Measurements from ENCODE around the gene WAPL. TPM values are rescaled to one million over a fixed set of nuclear protein-coding genes. Genes with fewer than 3 reads are reported as not detected.
"Not testable (repeated sequence)": the region's sequence is repeated elsewhere in the genome, so short reads cannot be mapped to it uniquely, and the experiment has no call there.

The WAPL gene
- total and polyA plus RNA-seq, 5 donors = 10.9 to 26.7 (median 22.0) TPM

DNA sequence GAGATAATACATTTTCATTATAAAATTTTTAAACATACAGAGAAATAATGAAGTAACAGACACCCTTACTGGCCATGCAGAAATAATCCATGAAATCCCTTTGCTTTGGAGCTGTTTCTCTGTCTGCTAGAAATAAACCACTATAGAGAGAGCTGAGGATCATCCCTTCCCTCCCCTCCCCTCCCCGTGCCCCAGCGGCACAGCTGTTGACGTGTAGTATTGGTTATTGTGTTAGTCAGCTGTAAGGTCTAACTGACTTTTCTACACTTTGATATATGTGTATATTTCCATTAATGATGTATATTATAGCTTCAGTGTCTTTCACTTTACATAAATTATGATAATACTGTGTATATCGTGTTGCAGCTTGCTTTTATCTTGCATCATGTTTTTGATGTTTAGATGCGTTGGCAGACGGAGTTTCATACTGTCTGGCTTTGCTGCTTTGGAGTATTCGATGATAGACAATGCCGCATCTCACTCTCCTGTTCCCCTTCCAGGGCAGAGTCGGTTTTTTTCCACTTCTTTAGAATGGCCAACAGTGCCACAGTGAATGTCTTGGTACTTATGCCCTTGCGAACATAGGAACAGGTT, 127.6 kb downstream of the WAPL start:
- H3K27me3 ChIP-seq (ENCODE audit: control insufficient read depth, insufficient read depth) = no peaks in the 10 kb centered on the region
- H3K27ac ChIP-seq (ENCODE audit: low read length) = no peak overlapping the region
- intact Hi-C loops (cut with DNase I) = no loop called here
- ATAC-seq = no peak
- H3K4me3 ChIP-seq (ENCODE audit: low read length) = no peak overlapping the region
- H3K9me3 ChIP-seq (ENCODE audit: control insufficient read depth, low read length) = no peaks in the 10 kb centered on the region
- 62% methylated on average over 10 of the region's 10 CpGs for WGBS
- DNase-seq = peak in 1 of 3 donors; percentile 10
- peaks cover 1% of the 10 kb centered on the region for H3K4me1 ChIP-seq (ENCODE audit: control insufficient read depth, insufficient read depth, low read length)

GRCh38 chr10:86393362-86393761, 128.2 kb downstream of the WAPL start:
- Histone ChIP-seq H3K4me1 (ENCODE audit: control insufficient read depth, insufficient read depth, low read length) (peaks cover 1% of the 10 kb centered on the region), H3K27ac (ENCODE audit: low read length) (no peak overlapping the region), H3K4me3 (ENCODE audit: low read length) (no peak overlapping the region), H3K27me3 (ENCODE audit: control insufficient read depth, insufficient read depth) (no peaks in the 10 kb centered on the region), H3K9me3 (ENCODE audit: control insufficient read depth, low read length) (no peaks in the 10 kb centered on the region)
- WGBS = 72% methylated on average over 9 of the region's 9 CpGs
- ATAC-seq = no peak
- intact Hi-C loops (cut with DNase I) = no loop called here
- DNase-seq = peak in 1 of 3 donors; percentile 24

GRCh38 chr10:86392723-86393094, 128.9 kb downstream of the WAPL start:
- H3K27ac ChIP-seq (ENCODE audit: low read length) = no peak overlapping the region
- peak in 1 of 3 donors; percentile 28 for DNase-seq
- H3K9me3 ChIP-seq (ENCODE audit: control insufficient read depth, low read length) = no peaks in the 10 kb centered on the region
- intact Hi-C loops (cut with DNase I) = no loop called here
- no peak overlapping the region for H3K4me3 ChIP-seq (ENCODE audit: low read length)
- no peak for ATAC-seq
- H3K27me3 ChIP-seq (ENCODE audit: control insufficient read depth, insufficient read depth) = no peaks in the 10 kb centered on the region
- whole genome bisulfite sequencing = 85% methylated on average over 7 of the region's 7 CpGs
- peaks cover 1% of the 10 kb centered on the region for H3K4me1 ChIP-seq (ENCODE audit: control insufficient read depth, insufficient read depth, low read length)

GRCh38 chr10:86391986-86392722, 129.4 kb downstream of the WAPL start:
- ATAC-seq (no peak), DNase-seq (no peak)
- 75% methylated on average over 12 of the region's 12 CpGs for WGBS
- no peaks in the 10 kb centered on the region for H3K9me3 ChIP-seq (ENCODE audit: control insufficient read depth, low read length)
- H3K27me3 ChIP-seq (ENCODE audit: control insufficient read depth, insufficient read depth) = no peaks in the 10 kb centered on the region
- H3K4me3 ChIP-seq (ENCODE audit: low read length) = no peak overlapping the region
- intact Hi-C loops (cut with DNase I) = no loop called here
- H3K27ac ChIP-seq (ENCODE audit: low read length) = no peak overlapping the region
- peaks cover 1% of the 10 kb centered on the region for H3K4me1 ChIP-seq (ENCODE audit: control insufficient read depth, insufficient read depth, low read length)

GRCh38 chr10:86391236-86391840, 130.3 kb downstream of the WAPL start:
- Histone ChIP-seq H3K4me1 (ENCODE audit: control insufficient read depth, insufficient read depth, low read length) (peaks cover 1% of the 10 kb centered on the region), H3K9me3 (ENCODE audit: control insufficient read depth, low read length) (no peaks in the 10 kb centered on the region), H3K27ac (ENCODE audit: low read length) (no peak overlapping the region), H3K4me3 (ENCODE audit: low read length) (no peak overlapping the region), H3K27me3 (ENCODE audit: control insufficient read depth, insufficient read depth) (no peaks in the 10 kb centered on the region)
- peak in 1 of 3 donors; percentile 14 for DNase-seq
- no peak for ATAC-seq
- intact Hi-C loops (cut with DNase I) = no loop called here
- WGBS = 81% methylated on average over 8 of the region's 8 CpGs

- no peak overlapping the region for H3K27ac ChIP-seq (ENCODE audit: low read length)
- DNase-seq (peak in 1 of 3 donors; percentile 20), ATAC-seq (no peak)
- H3K4me3 ChIP-seq (ENCODE audit: low read length) = no peak overlapping the region
- H3K27me3 ChIP-seq (ENCODE audit: control insufficient read depth, insufficient read depth) = no peaks in the 10 kb centered on the region
- 84% methylated on average over 14 of the region's 14 CpGs for WGBS
- intact Hi-C loops (cut with DNase I) = no loop called here
- H3K9me3 ChIP-seq (ENCODE audit: control insufficient read depth, low read length) = no peaks in the 10 kb centered on the region
- H3K4me1 ChIP-seq (ENCODE audit: control insufficient read depth, insufficient read depth, low read length) = peaks cover 1% of the 10 kb centered on the region
Observed at GRCh38 chr10:86390337-86391120, 131.1 kb downstream of the WAPL start.

GRCh38 chr10:86389441-86390193, 132.0 kb downstream of the WAPL start:
- intact Hi-C loops (cut with DNase I) = no loop called here
- no peaks in the 10 kb centered on the region for H3K9me3 ChIP-seq (ENCODE audit: control insufficient read depth, low read length)
- H3K27me3 ChIP-seq (ENCODE audit: control insufficient read depth, insufficient read depth) = no peaks in the 10 kb centered on the region
- no peak overlapping the region for H3K27ac ChIP-seq (ENCODE audit: low read length)
- ATAC-seq (peak; percentile 61 to 80), DNase-seq (peak; percentile 35 to 70 (median 67))
- peaks cover 1% of the 10 kb centered on the region for H3K4me1 ChIP-seq (ENCODE audit: control insufficient read depth, insufficient read depth, low read length)
- H3K4me3 ChIP-seq (ENCODE audit: low read length) = peak overlapping the region; percentile 11
- WGBS = 16% methylated on average over 53 of the region's 53 CpGs

DNA sequence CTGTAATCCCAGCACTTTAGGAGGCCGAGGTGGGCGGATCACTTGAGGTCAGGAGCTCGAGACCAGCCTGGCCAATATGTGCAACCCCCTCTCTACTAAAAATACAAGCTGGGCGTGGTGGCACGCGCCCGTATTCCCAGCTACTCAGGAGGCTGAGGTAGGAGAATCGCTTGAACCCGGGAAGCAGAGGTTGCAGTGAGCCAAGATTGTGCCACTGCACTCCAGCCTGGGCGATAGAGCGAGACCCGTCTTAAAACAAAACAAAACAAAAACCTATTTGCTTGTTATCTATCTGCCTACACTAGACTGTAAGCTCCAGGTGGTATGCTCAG, 132.5 kb downstream of the WAPL start:
- H3K9me3 ChIP-seq (ENCODE audit: control insufficient read depth, low read length); H3K27me3 ChIP-seq (ENCODE audit: control insufficient read depth, insufficient read depth); ATAC-seq; H3K4me1 ChIP-seq (ENCODE audit: control insufficient read depth, insufficient read depth, low read length); H3K27ac ChIP-seq (ENCODE audit: low read length); intact Hi-C loops (cut with DNase I): not testable (repeated sequence)
- peak in 1 of 3 donors; percentile 13 for DNase-seq
- WGBS = 37% methylated on average over 12 of the region's 12 CpGs
- H3K4me3 ChIP-seq (ENCODE audit: low read length) = peak overlapping the region; percentile 11

DNA sequence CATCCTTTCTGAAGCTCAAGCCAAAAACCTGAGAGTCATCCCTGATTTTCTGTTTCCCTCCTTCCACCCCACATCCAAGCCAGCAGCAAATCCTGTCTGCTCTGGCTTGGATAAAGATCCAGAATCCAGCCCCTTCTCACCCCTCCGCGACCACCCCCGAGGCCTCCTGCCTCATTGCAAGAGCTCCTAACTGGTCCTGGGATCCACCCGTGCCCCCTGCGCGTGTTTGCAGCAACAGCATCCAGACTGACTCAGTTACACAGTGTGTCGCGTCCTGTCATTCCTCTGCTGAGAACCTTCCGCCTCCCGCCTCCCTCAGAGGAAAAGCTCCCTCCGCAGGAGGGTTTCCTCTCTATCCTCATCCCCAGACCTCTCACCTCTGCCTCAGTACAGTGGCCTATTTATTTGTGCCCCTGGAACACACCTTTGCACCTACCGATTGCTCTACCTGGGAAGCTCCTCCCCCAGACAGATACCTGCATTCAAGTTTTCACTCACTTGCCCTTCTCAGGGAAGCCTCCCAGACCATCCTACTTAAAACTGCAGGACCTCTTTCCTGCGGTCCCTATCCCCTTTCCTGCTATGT, 133.4 kb downstream of the WAPL start:
- intact Hi-C loops (cut with DNase I) = no loop called here
- H3K27me3 ChIP-seq (ENCODE audit: control insufficient read depth, insufficient read depth) = no peaks in the 10 kb centered on the region

GRCh38 chr10:86387178-86387794, 134.3 kb downstream of the WAPL start:
- peaks cover 1% of the 10 kb centered on the region for H3K4me1 ChIP-seq (ENCODE audit: control insufficient read depth, insufficient read depth, low read length)
- H3K27ac ChIP-seq (ENCODE audit: low read length) = no peak overlapping the region
- H3K27me3 ChIP-seq (ENCODE audit: control insufficient read depth, insufficient read depth) = no peaks in the 10 kb centered on the region
- H3K9me3 ChIP-seq (ENCODE audit: control insufficient read depth, low read length) = no peaks in the 10 kb centered on the region
- no peak for ATAC-seq
- intact Hi-C loops (cut with DNase I) = no loop called here
- WGBS = 67% methylated on average over 7 of the region's 7 CpGs
- no peak overlapping the region for H3K4me3 ChIP-seq (ENCODE audit: low read length)
- no peak for DNase-seq

More for the DNA sequence above, 133.4 kb downstream of the WAPL start:
- WGBS = 47% methylated on average over 13 of the region's 13 CpGs
- no peak overlapping the region for H3K27ac ChIP-seq (ENCODE audit: low read length)
- no peak for ATAC-seq
- H3K4me3 ChIP-seq (ENCODE audit: low read length) = no peak overlapping the region
- no peaks in the 10 kb centered on the region for H3K9me3 ChIP-seq (ENCODE audit: control insufficient read depth, low read length)
- peak in 1 of 3 donors; percentile 22 for DNase-seq
- peaks cover 1% of the 10 kb centered on the region for H3K4me1 ChIP-seq (ENCODE audit: control insufficient read depth, insufficient read depth, low read length)
